Fibroblast of the conjunctiva (primary cell): ENCODE data around the gene MEF2C.

Experiments used
- DNase-seq: peaks from one replicate; pipeline ENCODE4 v3.0.0-alpha.2; 2010; ENCODE audit warnings: low read depth

MEF2C gene

DNA sequence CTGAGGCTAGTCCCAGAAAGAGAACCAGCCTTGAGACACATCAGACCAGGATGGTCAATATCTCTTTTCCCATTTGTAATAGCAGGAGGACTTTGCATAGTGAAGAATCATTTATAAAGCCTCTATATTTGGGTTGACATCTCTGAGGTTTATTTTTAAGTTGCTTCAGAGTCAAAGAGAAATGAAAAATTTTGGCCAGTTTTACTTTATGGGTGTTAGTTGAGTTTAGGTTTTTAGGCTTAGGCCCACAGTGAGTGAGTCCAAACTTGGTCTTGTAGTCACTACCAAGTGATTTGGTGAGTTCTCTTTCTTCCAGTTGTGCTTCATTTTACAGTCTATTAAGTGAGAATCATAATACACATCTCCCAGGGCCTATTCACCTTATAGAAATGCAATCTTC lies 5.3 kb upstream of the MEF2C start:
- DNase-seq = no peak

GRCh38 chr5:88887342-88887741 lies 4.4 kb upstream of the MEF2C start:
- no peak for DNase-seq

- no peak for DNase-seq
Observed at GRCh38 chr5:88886746-88887341, 3.9 kb upstream of the MEF2C start.

GRCh38 chr5:88886252-88886651 lies 3.3 kb upstream of the MEF2C start:
- DNase-seq = no peak

DNA sequence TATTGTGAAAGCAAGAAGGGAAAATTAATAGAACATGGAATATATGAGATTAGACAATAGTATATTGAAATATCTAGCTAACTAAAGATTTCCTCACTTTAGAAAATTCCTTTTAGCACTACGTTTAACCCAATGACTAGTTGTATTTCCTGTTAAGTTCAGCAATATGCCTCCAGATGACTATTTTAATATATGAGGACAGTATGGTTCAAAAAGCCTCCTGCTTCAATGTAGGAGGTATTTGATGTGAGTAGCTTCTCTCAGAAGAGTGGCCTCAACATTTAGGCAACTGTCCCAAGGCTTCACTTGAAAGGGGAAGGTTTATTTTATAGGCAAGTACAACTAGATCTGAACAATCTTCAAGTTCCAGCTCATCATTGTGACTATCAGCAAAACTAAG lies 2.0 kb upstream of the MEF2C start:
- DNase-seq = no peak

DNA sequence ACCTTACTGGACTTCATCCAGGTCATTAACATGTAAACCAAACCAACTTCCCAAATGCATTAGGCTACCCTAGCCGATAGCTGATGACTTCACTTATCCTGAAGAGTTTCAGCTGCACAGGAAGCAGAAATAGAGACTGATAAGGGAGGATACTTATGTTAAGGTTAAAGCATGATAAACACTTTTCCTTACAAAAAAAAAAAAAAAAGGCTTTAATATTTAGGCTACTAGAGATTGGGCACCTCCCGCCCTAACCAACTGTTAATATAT lies 1.6 kb upstream of the MEF2C start:
- no peak for DNase-seq

GRCh38 chr5:88883836-88884607 lies 1.0 kb upstream of the MEF2C start:
- peak; percentile 39 for DNase-seq

GRCh38 chr5:88882276-88883038 lies 527 bp downstream of the MEF2C start:
- no peak for DNase-seq

- no peak for DNase-seq
Observed at GRCh38 chr5:88881571-88881971, 1.4 kb downstream of the MEF2C start.

DNA sequence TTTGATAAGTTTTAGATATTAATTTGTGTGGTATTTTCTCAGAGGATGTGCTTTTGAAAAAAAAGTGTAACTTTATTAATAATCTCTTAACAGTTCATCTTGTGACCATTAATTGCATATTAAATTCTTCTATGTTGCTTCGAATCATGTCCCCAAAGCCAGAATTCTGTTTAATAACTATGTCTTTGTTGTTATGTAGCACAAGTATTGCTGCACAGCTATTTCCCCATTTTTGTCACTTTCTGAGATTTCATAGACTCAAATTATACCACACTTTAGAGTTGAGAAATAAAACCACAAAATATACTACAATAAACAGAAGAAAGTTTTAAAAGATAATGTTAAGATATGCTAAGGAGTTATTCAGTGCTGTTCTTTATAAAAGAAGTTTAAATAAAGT lies 2.8 kb downstream of the MEF2C start:
- no peak for DNase-seq

DNA sequence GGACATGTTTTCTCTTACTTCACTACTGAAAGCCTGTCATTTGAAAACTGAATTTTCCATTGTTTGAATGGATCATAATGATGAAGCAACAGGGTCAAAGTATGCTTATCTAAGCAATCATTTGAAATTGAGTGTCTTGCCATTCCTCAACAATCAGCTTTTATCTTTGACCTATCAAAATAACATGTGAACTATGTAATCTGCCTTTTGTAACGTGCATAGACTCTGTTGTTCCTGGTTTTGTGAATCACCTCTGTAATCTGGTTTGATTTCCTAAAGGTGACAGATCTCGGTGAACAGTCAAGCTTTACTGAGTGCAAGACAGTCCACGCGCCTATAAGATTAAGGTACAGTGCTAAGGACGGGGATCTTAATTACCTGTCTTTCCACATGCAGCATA lies 3.3 kb downstream of the MEF2C start:
- no peak for DNase-seq

DNA sequence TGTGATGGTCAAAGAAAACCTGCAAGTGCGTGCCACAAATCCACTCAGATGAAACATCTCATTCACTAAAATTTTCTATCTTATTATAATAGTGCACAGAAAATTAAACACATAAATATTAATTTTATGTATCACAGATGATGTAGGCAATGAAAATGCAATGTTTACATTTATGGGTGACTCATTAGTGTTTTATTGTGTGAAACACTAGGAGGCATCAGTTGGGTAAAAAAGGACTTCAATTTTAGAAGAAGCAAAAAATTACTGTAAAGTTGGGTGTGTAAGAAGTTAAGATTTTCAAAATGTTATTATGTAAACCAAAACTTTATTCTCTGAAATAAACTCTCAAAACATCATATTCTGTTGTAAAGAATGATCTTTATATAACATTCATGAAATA lies 4.0 kb downstream of the MEF2C start:
- no peak for DNase-seq

DNA sequence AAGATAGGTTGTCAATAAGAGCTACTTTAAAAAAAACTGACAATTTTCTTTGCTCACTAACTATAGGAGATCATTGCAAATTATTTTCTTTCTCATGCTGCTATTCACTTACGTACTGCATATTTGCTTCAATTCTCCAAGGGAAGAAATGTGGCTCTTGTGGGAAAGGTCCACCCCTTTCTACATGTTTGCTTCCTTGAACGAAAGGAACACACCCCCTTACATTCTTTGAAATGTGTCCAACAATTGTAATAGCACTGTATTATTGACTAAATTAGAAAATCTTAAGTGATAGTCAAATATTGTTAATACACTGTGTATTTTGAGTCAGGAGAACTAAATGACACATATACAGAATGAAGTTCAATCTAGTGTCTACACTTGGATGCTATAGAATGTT lies 5.2 kb downstream of the MEF2C start:
- DNase-seq = no peak

- no peak for DNase-seq
Observed at GRCh38 chr5:88876714-88877113, 6.3 kb downstream of the MEF2C start.

- no peak for DNase-seq
Observed at GRCh38 chr5:88875341-88876234, 7.4 kb downstream of the MEF2C start.

DNA sequence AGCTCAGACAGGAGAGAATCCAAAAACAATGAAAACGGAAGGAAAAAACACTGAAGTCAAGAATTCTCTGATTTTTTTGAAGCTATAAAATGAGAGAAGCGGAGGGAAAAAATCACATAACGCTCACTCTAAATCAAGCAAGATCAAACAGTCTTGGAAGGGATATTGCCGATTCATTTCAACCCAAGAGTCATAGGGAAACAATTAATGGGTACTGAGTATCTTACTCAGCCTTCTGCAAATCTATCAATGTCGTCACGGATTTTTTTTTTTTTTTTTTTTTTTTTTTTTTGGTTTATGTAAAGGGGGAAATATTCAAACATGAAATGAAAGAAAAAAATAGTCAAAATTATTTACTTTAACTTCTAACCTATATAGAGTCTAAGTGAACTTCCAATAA lies 9.5 kb downstream of the MEF2C start:
- no peak for DNase-seq

- no peak for DNase-seq
Observed at GRCh38 chr5:88872971-88873370, 10.0 kb downstream of the MEF2C start.

DNA sequence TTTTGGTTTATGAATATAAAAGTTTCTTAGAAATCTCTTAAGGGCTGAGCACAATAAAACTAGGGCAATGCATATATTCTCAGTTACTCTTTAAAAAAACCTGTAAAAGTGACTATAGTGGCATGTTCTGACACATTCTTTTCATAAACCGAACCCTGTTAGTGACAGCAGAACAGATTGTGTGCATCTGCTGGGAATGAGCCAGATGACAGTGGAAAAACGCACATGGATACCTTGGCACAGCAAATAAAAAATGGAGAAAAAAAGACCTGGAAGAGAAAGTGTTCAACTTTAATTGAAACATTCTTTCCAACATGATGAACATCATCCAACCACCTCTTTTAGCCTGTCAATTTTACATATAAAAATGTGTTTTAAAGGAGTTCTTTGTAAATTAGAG lies 12.7 kb downstream of the MEF2C start:
- no peak for DNase-seq

GRCh38 chr5:88868468-88869068 lies 14.4 kb downstream of the MEF2C start:
- DNase-seq = no peak

- no peak for DNase-seq
Observed at GRCh38 chr5:88867638-88868037, 15.3 kb downstream of the MEF2C start.

DNA sequence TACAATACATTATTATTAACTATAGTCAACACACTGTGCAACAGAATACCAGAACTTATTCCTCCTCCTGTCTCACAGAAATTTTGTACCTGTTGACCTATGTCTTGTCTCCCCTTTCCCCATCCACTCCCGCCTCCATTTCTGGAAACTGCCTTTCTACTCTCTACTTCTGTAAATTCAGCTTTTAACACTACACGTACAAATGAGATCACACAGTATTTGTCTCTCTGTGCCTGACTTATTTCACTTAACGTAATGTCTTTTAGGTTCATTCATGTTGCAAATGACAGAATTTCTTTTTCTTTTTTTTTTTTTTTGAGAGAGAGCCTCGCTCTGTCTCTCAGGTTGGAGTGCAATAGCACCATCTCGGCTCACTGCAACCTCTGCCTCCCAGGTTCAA lies 19.5 kb downstream of the MEF2C start:
- DNase-seq = no peak

DNA sequence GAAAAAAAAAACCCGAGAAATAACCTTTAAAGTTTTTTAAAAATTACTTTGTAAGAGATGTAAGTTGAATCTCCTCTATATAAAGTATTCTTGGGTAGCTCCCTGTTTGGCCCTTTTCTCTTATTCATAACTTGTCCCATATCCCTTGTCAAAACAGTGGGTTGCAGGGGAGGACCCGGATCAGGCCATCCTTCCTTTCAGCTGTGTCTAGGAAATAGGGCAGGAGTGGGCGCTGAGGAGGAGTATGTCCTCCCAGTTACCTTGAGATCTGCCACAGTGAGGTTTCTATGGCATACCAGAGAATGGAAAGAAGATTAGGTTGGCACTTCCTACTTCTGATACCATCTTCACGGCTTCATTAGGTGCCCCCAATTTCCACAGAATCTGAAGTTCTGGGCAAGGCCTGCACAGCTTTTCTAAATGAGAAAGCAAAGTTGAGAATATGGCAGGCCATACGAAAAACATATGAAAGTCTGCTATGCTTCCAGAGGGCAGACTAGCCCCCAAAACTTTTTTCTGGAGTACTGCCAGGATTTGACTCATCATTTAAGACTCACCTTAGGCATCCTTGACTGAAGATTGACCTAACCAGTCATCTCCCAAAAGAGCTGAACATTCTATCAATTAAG lies 20.3 kb downstream of the MEF2C start:
- DNase-seq = no peak
